Cardiac fibroblast (primary cell): ENCODE results near the gene LY6G6F.

Experiments
- DNase-seq, 2 donors: peaks; one replicate each; pipeline versions ENCODE4 v3.0.0 to v3.0.0-alpha.2; 2010; ENCODE audit warnings: low read depth in 2 of 2
- H3K4me3 ChIP-seq, 2 donors: replicated peaks in 1 of 2; 1 replicate in 1 of 2; 2 replicates in 1 of 2; pipeline ENCODE4 v1.5.1; 2011; ENCODE audit warnings: low read depth in 2 of 2, low read length in 2 of 2, mild to moderate bottlenecking in 2 of 2, moderate library complexity in 1 of 2
- CTCF ChIP-seq: IDR thresholded peaks from one replicate; pipeline ENCODE4 v1.5.1; 2011; ENCODE audit warnings: low read depth, mild to moderate bottlenecking, low read length, inconsistent platforms

The LY6G6F gene

GRCh38 chr6:31664790-31665500 lies 41.7 kb upstream of the LY6G6F start, which contains the start of gene GPANK1:
Gene GPANK1 (minus strand): TSS chr6:31664997. CDS start chr6:31664478, 519 bp downstream.
- peak; percentile 96 to 97 for DNase-seq
- H3K4me3 ChIP-seq: peak within 1 kb of the TSS; percentile 92 to 98
- TF ChIP-seq CTCF: no peak

DNA sequence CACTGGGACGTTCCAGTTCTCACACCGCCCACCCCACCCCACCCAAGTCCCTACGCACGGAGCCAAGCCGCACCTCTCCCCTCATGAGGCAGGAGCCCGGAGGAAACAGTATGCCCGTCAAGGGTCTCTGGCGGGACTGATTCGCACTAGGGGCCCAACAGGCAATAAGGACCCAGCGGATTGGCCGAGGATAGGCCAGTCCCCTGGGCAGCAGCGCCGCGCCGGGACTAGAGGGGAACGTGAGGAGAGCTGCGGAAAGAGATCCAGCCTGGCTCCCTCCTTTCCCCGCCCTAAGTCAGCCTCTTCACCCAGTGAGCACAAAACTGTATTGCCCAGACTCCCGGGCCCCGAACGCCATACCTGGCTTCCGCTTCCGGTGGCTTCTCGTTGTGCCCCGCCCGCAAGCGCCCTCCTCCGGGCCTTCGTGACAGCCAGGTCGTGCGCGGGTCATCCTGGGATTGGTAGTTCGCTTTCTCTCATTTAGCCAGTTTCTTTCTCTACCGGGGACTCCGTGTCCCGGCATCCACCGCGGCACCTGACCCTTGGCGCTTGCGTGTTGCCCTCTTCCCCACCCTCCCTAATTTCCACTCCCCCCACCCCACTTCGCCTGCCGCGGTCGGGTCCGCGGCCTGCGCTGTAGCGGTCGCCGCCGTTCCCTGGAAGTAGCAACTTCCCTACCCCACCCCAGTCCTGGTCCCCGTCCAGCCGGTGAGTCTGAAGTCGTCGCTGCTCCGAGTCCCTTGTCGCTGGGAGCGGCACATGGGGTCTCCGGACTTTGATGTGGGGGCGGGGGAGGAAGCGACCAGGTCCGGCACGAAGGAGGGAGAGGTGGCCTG lies 40.9 kb upstream of the LY6G6F start, which contains the start of gene CSNK2B:
Gene CSNK2B (plus strand): TSS at position 580 of the 836 bp plus-strand sequence. CDS start 752 bp downstream, outside the sequence.
- TF ChIP-seq CTCF: no peak
- H3K4me3 ChIP-seq: peak within 1 kb of the TSS; percentile 92 to 98
- peak; percentile 97 for DNase-seq

GRCh38 chr6:31666337-31666965 lies 40.2 kb upstream of the LY6G6F start:
- DNase-seq: no peak
- TF ChIP-seq CTCF: no peak
- H3K4me3 ChIP-seq: peak overlapping the region; percentile 92 to 98

GRCh38 chr6:31669676-31670075 lies 37.0 kb upstream of the LY6G6F start, which contains the start of gene LY6G5B:
Gene LY6G5B (plus strand): TSS chr6:31669976. CDS start chr6:31670951, 975 bp downstream.
- DNase-seq: no peak
- no peak for TF ChIP-seq CTCF
- no peak within 1 kb of the TSS for H3K4me3 ChIP-seq

GRCh38 chr6:31676322-31676903 lies 30.3 kb upstream of the LY6G6F start:
- DNase-seq: no peak
- H3K4me3 ChIP-seq: no peak overlapping the region
- TF ChIP-seq CTCF: no peak

DNA sequence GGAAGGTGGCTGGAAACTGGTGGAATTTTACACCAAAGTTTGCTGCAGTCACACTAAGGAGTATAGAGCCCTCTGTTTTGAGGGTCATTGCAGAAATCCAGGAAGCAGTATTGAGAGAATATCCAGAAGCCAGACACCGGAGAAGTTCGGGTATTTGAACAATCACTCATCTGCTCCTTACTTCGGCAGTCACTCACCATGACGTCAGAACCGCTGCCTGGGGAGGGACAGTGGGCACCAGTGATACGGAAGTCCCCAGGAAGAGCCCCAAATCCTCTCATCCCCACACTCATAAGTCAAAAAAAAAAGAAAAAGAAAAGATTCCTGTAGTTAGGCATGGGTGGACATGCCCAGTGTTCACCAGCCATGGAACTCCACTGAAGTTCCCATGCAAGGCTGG lies 29.8 kb upstream of the LY6G6F start:
- no peak for TF ChIP-seq CTCF
- no peak overlapping the region for H3K4me3 ChIP-seq
- DNase-seq: no peak
